H1 (cell line): ENCODE measurements around the gene PLK5. TPM values are rescaled to one million over a fixed set of nuclear protein-coding genes. Genes with fewer than 3 reads are reported as not detected.

Experiments used
- CTCF ChIA-PET: fragments of 300-600 bp; sonication (Branson Sonifier 250); formaldehyde crosslinking; loops from one replicate; lab custom pipeline; 2021; ENCODE audit not compliant: partially characterized antibody; lab: Charles Lee
- POLR2A ChIA-PET: fragments of 300-600 bp; sonication (Branson Sonifier 250); formaldehyde crosslinking; loops from one replicate; lab custom pipeline; 2021; ENCODE audit warnings: inconsistent platforms; ENCODE audit not compliant: partially characterized antibody; lab: Charles Lee
- DNase-seq, 2 experiments: peaks; one replicate each; pipeline versions ENCODE4 v3.0.0 to v3.0.0-alpha.2; 2010 to 2022; ENCODE audit warnings: low spot score in 2 of 2, low read depth in 1 of 2, mixed read lengths in 1 of 2
- FAIRE-seq: peaks from 2 replicates; lab custom pipeline; 2011; peaks lifted over from hg19 to GRCh38; lab: Jason Lieb, UNC
- H2AFZ ChIP-seq: 2 replicates; pipeline ENCODE4 v1.8.1; 2012; ENCODE audit warnings: low read length, inconsistent platforms
- H2AK5ac ChIP-seq: 2 replicates; pipeline ENCODE4 v1.6.1; 2013; ENCODE audit warnings: low read depth, low read length
- H2BK120ac ChIP-seq: replicated peaks from 2 replicates; pipeline ENCODE3; 2013; ENCODE audit warnings: low read depth, low read length, inconsistent platforms
- H2BK12ac ChIP-seq: 2 replicates; pipeline ENCODE4 v1.6.1; 2013; ENCODE audit warnings: low read depth, low read length
- H2BK15ac ChIP-seq: 2 replicates; pipeline ENCODE4 v1.6.1; 2013; ENCODE audit warnings: low read length
- H2BK20ac ChIP-seq: 2 replicates; pipeline ENCODE4 v1.6.1; 2013; ENCODE audit warnings: low read length
- H2BK5ac ChIP-seq: 2 replicates; pipeline ENCODE4 v1.6.1; 2013; ENCODE audit warnings: low read depth, low read length
- H3K14ac ChIP-seq: 2 replicates; pipeline ENCODE4 v1.6.1; 2013; ENCODE audit warnings: inconsistent platforms; ENCODE audit not compliant: insufficient read length
- H3K18ac ChIP-seq: 2 replicates; pipeline ENCODE4 v1.6.1; 2013; ENCODE audit warnings: low read length; ENCODE audit errors: extremely low read depth
- H3K23ac ChIP-seq: 2 replicates; pipeline ENCODE4 v1.6.1; 2013; ENCODE audit warnings: inconsistent platforms; ENCODE audit not compliant: insufficient read length
- H3K23me2 ChIP-seq: 2 replicates; pipeline ENCODE4 v1.6.1; 2013; ENCODE audit warnings: low read depth, low read length
- H3K27ac ChIP-seq: 2 replicates; pipeline ENCODE4 v1.6.1; 2011; ENCODE audit warnings: low read depth, low read length, inconsistent platforms
- H3K27me3 ChIP-seq, 4 experiments: replicated peaks in 1 of 4; 1 replicate in 1 of 4; 2 replicates in 3 of 4; pipeline versions ENCODE4 v1.6.1 to v1.8.1; 2011 to 2013; ENCODE audit warnings: low read length in 3 of 4, mild to moderate bottlenecking in 3 of 4, inconsistent platforms in 2 of 4, mixed read lengths in 2 of 4, moderate library complexity in 1 of 4; ENCODE audit not compliant: control insufficient read depth in 3 of 4, insufficient read depth in 3 of 4; ENCODE audit errors: extremely low read depth in 1 of 4
- H3K36me3 ChIP-seq, 4 experiments: 2 replicates each; pipeline versions ENCODE4 v1.6.1 to v1.8.1; 2011 to 2013; ENCODE audit warnings: mild to moderate bottlenecking in 4 of 4, low read length in 3 of 4, moderate library complexity in 2 of 4, control low read depth in 1 of 4, inconsistent platforms in 1 of 4; ENCODE audit not compliant: insufficient read depth in 4 of 4, control insufficient read depth in 2 of 4
- H3K4ac ChIP-seq: replicated peaks from 2 replicates; pipeline ENCODE3; 2013; ENCODE audit warnings: low read length, low read depth, mixed read lengths, inconsistent platforms; ENCODE audit not compliant: insufficient read length
- H3K4me1 ChIP-seq, 4 experiments: replicated peaks in 1 of 4; 1 replicate in 1 of 4; 2 replicates in 3 of 4; pipeline versions ENCODE4 v1.6.1 to v1.8.1; 2011 to 2013; ENCODE audit warnings: low read length in 3 of 4, inconsistent platforms in 2 of 4, mixed read lengths in 1 of 4; ENCODE audit not compliant: insufficient read depth in 4 of 4, control insufficient read depth in 3 of 4
- H3K4me2 ChIP-seq, 2 experiments: 2 replicates each; pipeline versions ENCODE4 v1.6.1 to v1.8.1; 2011 to 2013; ENCODE audit warnings: low read depth in 2 of 2, low read length in 2 of 2, control low read depth in 1 of 2, inconsistent platforms in 1 of 2, mild to moderate bottlenecking in 1 of 2; ENCODE audit not compliant: insufficient read depth in 1 of 2
- H3K4me3 ChIP-seq, 4 experiments: fragments of 200-600, 300-600 bp in 1 of 4; sonication (generic), shearing (Covaris generic), sonication (Bioruptor Twin) in 1 of 4; 2 replicates each; pipeline versions ENCODE4 v1.5.1 to v1.8.1; 2011 to 2016; ENCODE audit warnings: low read length in 4 of 4, low read depth in 3 of 4, control low read depth in 2 of 4, inconsistent platforms in 2 of 4, mild to moderate bottlenecking in 2 of 4, mixed read lengths in 1 of 4, moderate library complexity in 1 of 4; ENCODE audit not compliant: insufficient read depth in 2 of 4; ENCODE audit errors: extremely low read depth in 1 of 4
- H3K56ac ChIP-seq: replicated peaks from 2 replicates; pipeline ENCODE3; 2013; ENCODE audit warnings: low read depth, mild to moderate bottlenecking, mixed read lengths, low read length, inconsistent platforms; ENCODE audit not compliant: insufficient read length
- H3K79me1 ChIP-seq: 2 replicates; pipeline ENCODE4 v1.6.1; 2013; ENCODE audit warnings: low read depth, low read length, control low read depth
- H3K79me2 ChIP-seq, 2 experiments: 2 replicates each; pipeline versions ENCODE4 v1.6.1 to v1.8.1; 2012 to 2013; ENCODE audit warnings: low read length in 2 of 2, mild to moderate bottlenecking in 2 of 2, inconsistent platforms in 1 of 2; ENCODE audit not compliant: insufficient read depth in 2 of 2, control insufficient read depth in 1 of 2
- H3K9ac ChIP-seq, 4 experiments: replicated peaks in 1 of 4; 1 replicate in 1 of 4; 2 replicates in 3 of 4; pipeline versions ENCODE4 v1.6.1 to v1.8.1; 2011 to 2013; ENCODE audit warnings: low read depth in 3 of 4, low read length in 3 of 4, control low read depth in 2 of 4, mild to moderate bottlenecking in 2 of 4, moderate library complexity in 2 of 4, inconsistent platforms in 1 of 4; ENCODE audit errors: extremely low read depth in 1 of 4
- H3K9me3 ChIP-seq, 2 experiments: 2 replicates each; pipeline versions ENCODE4 v1.6.1 to v1.8.1; 2012 to 2013; ENCODE audit warnings: mild to moderate bottlenecking in 2 of 2, moderate library complexity in 2 of 2, control low read depth in 1 of 2, inconsistent platforms in 1 of 2, low read depth in 1 of 2, low read length in 1 of 2, mixed read lengths in 1 of 2; ENCODE audit not compliant: insufficient read depth in 2 of 2
- H4K20me1 ChIP-seq, 2 experiments: replicated peaks in 1 of 2; 2 replicates each; pipeline versions ENCODE3 to v1.8.1; 2011 to 2013; ENCODE audit warnings: inconsistent platforms in 2 of 2, low read length in 2 of 2, mild to moderate bottlenecking in 1 of 2; ENCODE audit not compliant: insufficient read depth in 2 of 2, control insufficient read depth in 1 of 2
- H4K5ac ChIP-seq: 2 replicates; pipeline ENCODE4 v1.6.1; 2013; ENCODE audit warnings: low read length, low read depth, mixed read lengths, inconsistent platforms; ENCODE audit not compliant: insufficient read length
- H4K8ac ChIP-seq: 2 replicates; pipeline ENCODE4 v1.8.0; 2013; ENCODE audit warnings: mild to moderate bottlenecking, moderate library complexity, low read length, inconsistent platforms; ENCODE audit not compliant: insufficient read depth; ENCODE audit errors: extremely low read depth
- H4K91ac ChIP-seq: replicated peaks from 2 replicates; pipeline ENCODE3; 2013; ENCODE audit warnings: low read length, mixed read lengths, inconsistent platforms; ENCODE audit not compliant: insufficient read length
- CHD2 ChIP-seq: IDR thresholded peaks from 2 replicates; pipeline ENCODE4 v1.6.1; 2012; ENCODE audit warnings: low read length, improper control_type of control experiment
- EGR1 ChIP-seq: IDR thresholded peaks from 2 replicates; pipeline ENCODE4 v1.6.1; 2011; ENCODE audit warnings: low read depth, low read length, borderline replicate concordance
- EP300 ChIP-seq, 2 experiments: IDR thresholded peaks; 1 replicate in 1 of 2; 2 replicates in 1 of 2; pipeline ENCODE4 v1.6.1; 2011 to 2012; ENCODE audit warnings: low read depth in 2 of 2, low read length in 2 of 2, mild to moderate bottlenecking in 2 of 2, borderline replicate concordance in 1 of 2, inconsistent platforms in 1 of 2, moderate library complexity in 1 of 2
- SIN3A ChIP-seq, 2 experiments: IDR thresholded peaks in 1 of 2; conservative IDR thresholded peaks in 1 of 2; 2 replicates each; pipeline ENCODE4 v1.6.1; 2011 to 2012; ENCODE audit warnings: low read length in 2 of 2, improper control_type of control experiment in 1 of 2, low read depth in 1 of 2, mild to moderate bottlenecking in 1 of 2
- SP4 ChIP-seq: IDR thresholded peaks from 2 replicates; pipeline ENCODE4 v1.6.1; 2012; ENCODE audit warnings: low read length, inconsistent platforms
- YY1 ChIP-seq: IDR thresholded peaks from 2 replicates; pipeline ENCODE4 v1.6.1; 2011; ENCODE audit warnings: low read depth, mild to moderate bottlenecking, low read length
- WGBS, 2 experiments: shearing (Covaris generic) in 1 of 2; methylation state at CpG; one replicate each; pipeline versions ENCODE4 v1.1.6 to v1.1.7; 2013 to 2015; ENCODE audit warnings: low lambda C conversion rate in 2 of 2, mixed read lengths in 2 of 2, inconsistent platforms in 1 of 2, low coverage in 1 of 2, missing lambda C conversion rate in 1 of 2; ENCODE audit not compliant: insufficient replicate concordance in 2 of 2, insufficient coverage in 1 of 2, insufficient read length in 1 of 2; ENCODE audit errors: extremely low coverage in 1 of 2, missing lambda C conversion rate in 1 of 2; 5-methylcytosine and 5-hydroxymethylcytosine counted together
- polyA plus RNA-seq, 7 experiments: library from polyadenylated mRNA; depleted of rRNA in 3 of 7; stranded (reverse) in 5 of 7; unstranded in 2 of 7; fragments of >200 nt in 5 of 7; fragments of 200-250 nt in 2 of 7; gene quantifications; 1 replicate in 5 of 7; 2 replicates in 1 of 7; 4 replicates in 1 of 7; pipeline versions ENCODE4 v1.2.1 to v1.2.3, GENCODE V29; 2011 to 2013; ENCODE audit warnings: missing spikeins in 2 of 7, mixed read lengths in 2 of 7
- total RNA-seq: library from RNA; stranded (reverse); fragmentation: NEBNext Ultra II Directional; extraction: Animal tissue kit (Norgen Biotek cat#: 25700); gene quantifications from 2 replicates; pipeline ENCODE4 v1.2.1, GENCODE V29; 2021

Gene PLK5
- total and polyA plus RNA-seq, 2 of the 8 experiments (the other 6 are each of a cell fraction or from before 2014, with no cell fraction given) = 0.43 to 0.45 TPM

GRCh38 chr19:1538978-1539377, 15.1 kb downstream of the PLK5 start:
- Histone ChIP-seq H3K23ac (no peak overlapping the region), H3K9me3 (peaks cover 0 to 3% of the 10 kb centered on the region in 2 experiments; a peak in 1 of 4 replicates), H4K91ac (no peak overlapping the region), H2BK15ac (0 out of 2 replicates have a peak overlapping the region, but pooled peaks have one; percentile 61), H3K79me2 (no peaks in the 10 kb centered on the region), H3K14ac (no peak overlapping the region), H3K27me3 (no peaks in the 10 kb centered on the region)
- TF ChIP-seq YY1 = no peak
- no peak for TF ChIP-seq SIN3A (conservative IDR thresholded peaks at IDR 0.05 in 1 of 2, IDR thresholded peaks at IDR 0.05 in 1 of 2; ENCODE audit: low read depth in 1 of 2, low read length in 2 of 2)
- no peak for TF ChIP-seq EP300 (IDR thresholded peaks at IDR 0.05; ENCODE audit: borderline replicate concordance in 1 of 2, low read depth in 2 of 2, low read length in 2 of 2)
- no peak for TF ChIP-seq EGR1
- TF ChIP-seq SP4 = no peak
- no peak for TF ChIP-seq CHD2
- TF ChIP-seq, all 59 proteins: peak for 0
- H2BK5ac ChIP-seq = no peak overlapping the region
- ChIA-PET POLR2A (no interaction called here), CTCF (no interaction called here)
- no peaks in the 10 kb centered on the region for H3K79me1 ChIP-seq
- no peak overlapping the region for H2BK12ac ChIP-seq
- FAIRE-seq (no peak), DNase-seq (no peak)
- H2AK5ac ChIP-seq = no peak overlapping the region
- no peak overlapping the region for H3K4me3 ChIP-seq
- H4K5ac ChIP-seq = no peak overlapping the region
- H3K36me3 ChIP-seq = no peaks in the 10 kb centered on the region
- WGBS, 2 experiments = 85% methylated on average over 14 of the region's 15 CpGs; no CpG with 5 or more reads in 1 of the 2 experiments
- H4K8ac ChIP-seq = no peak overlapping the region
- H2BK120ac ChIP-seq = no peak overlapping the region
- H3K18ac ChIP-seq = no peak overlapping the region
- H3K4me1 ChIP-seq = no peaks in the 10 kb centered on the region; a peak in 1 of 7 replicates
- no peak overlapping the region for H2AFZ ChIP-seq
- H3K23me2 ChIP-seq = no peaks in the 10 kb centered on the region
- H3K9ac ChIP-seq = no peak overlapping the region
- no peak overlapping the region for H3K56ac ChIP-seq
- no peak overlapping the region for H2BK20ac ChIP-seq
- no peak overlapping the region for H3K4me2 ChIP-seq
- peaks cover 0 to 4% of the 10 kb centered on the region in 2 experiments for H4K20me1 ChIP-seq
- H3K4ac ChIP-seq = no peak overlapping the region
- no peak overlapping the region for H3K27ac ChIP-seq
